Naive thymus-derived CD4-positive, alpha-beta T cell (primary cell): ENCODE results near the gene ASCL3. TPM values are rescaled to one million over a fixed set of nuclear protein-coding genes. Genes with fewer than 3 reads are reported as not detected.

Experiments used
- ATAC-seq: fragments of 150-1000 bp; cut with Tn5 transposase; 2 replicates; pipeline ENCODE4 v1.10.0; 2021; ENCODE audit warnings: mild to moderate bottlenecking, moderate library complexity
- CTCF ChIA-PET: fragments of 350-600 bp; sonication (Branson Sonifier 250); formaldehyde crosslinking; loops from one replicate; lab custom pipeline; 2021; ENCODE audit warnings: antibody characterized with exemption; lab: Charles Lee
- POLR2A ChIA-PET: fragments of 350-600 bp; sonication (Branson Sonifier 250); formaldehyde crosslinking; loops from one replicate; lab custom pipeline; 2021; ENCODE audit warnings: antibody characterized with exemption, inconsistent platforms; lab: Charles Lee
- DNase-seq, 9 donors: peaks; one replicate each; pipeline versions ENCODE4 v3.0.0 to v3.0.0-alpha.2; 2020 to 2022; ENCODE audit warnings: mixed read lengths in 1 of 9
- H3K27ac ChIP-seq: one replicate; pipeline ENCODE4 v1.7.0; 2013; ENCODE audit warnings: mild to moderate bottlenecking, low read depth, low read length, moderate library complexity
- H3K27me3 ChIP-seq, 2 donors: one replicate each; pipeline ENCODE4 v1.7.0; 2013; ENCODE audit warnings: low read length in 2 of 2, mild to moderate bottlenecking in 2 of 2, moderate library complexity in 2 of 2; ENCODE audit not compliant: control insufficient read depth in 2 of 2, insufficient read depth in 2 of 2
- H3K36me3 ChIP-seq, 3 experiments: 1 replicate in 2 of 3; 2 replicates in 1 of 3; pipeline ENCODE4 v1.7.0; 2013; ENCODE audit warnings: low read length in 3 of 3, mild to moderate bottlenecking in 3 of 3, moderate library complexity in 1 of 3; ENCODE audit not compliant: insufficient read depth in 3 of 3, control insufficient read depth in 2 of 3
- H3K4me1 ChIP-seq, 2 donors: one replicate each; pipeline ENCODE4 v1.7.0; 2013; ENCODE audit warnings: low read length in 2 of 2, mild to moderate bottlenecking in 2 of 2, moderate library complexity in 1 of 2; ENCODE audit not compliant: control insufficient read depth in 2 of 2, insufficient read depth in 2 of 2
- H3K4me3 ChIP-seq: 2 replicates; pipeline ENCODE4 v1.7.0; 2013; ENCODE audit warnings: mild to moderate bottlenecking, low read length
- H3K9me3 ChIP-seq, 3 experiments: 1 replicate in 2 of 3; 2 replicates in 1 of 3; pipeline ENCODE4 v1.7.0; 2013; ENCODE audit warnings: low read length in 3 of 3; ENCODE audit not compliant: control insufficient read depth in 2 of 3
- H3K27ac Mint-ChIP-seq, 9 donors: one replicate each; pipeline ENCODE4 v1.8.0; 2020 to 2022; ENCODE audit warnings: mixed read lengths in 9 of 9, mild to moderate bottlenecking in 8 of 9, moderate library complexity in 5 of 9, inconsistent platforms in 2 of 9
- H3K27me3 Mint-ChIP-seq, 5 donors: one replicate each; pipeline ENCODE4 v1.8.0; 2021 to 2022; ENCODE audit warnings: mixed read lengths in 5 of 5, mild to moderate bottlenecking in 1 of 5
- H3K36me3 Mint-ChIP-seq, 5 donors: one replicate each; pipeline ENCODE4 v1.8.0; 2020 to 2022; ENCODE audit warnings: mixed read lengths in 5 of 5, mild to moderate bottlenecking in 3 of 5, inconsistent platforms in 1 of 5
- H3K4me1 Mint-ChIP-seq, 7 donors: one replicate each; pipeline ENCODE4 v1.8.0; 2020 to 2022; ENCODE audit warnings: mixed read lengths in 7 of 7, mild to moderate bottlenecking in 3 of 7, inconsistent platforms in 1 of 7
- H3K4me3 Mint-ChIP-seq, 10 donors: one replicate each; pipeline ENCODE4 v1.8.0; 2020 to 2022; ENCODE audit warnings: mild to moderate bottlenecking in 10 of 10, mixed read lengths in 10 of 10, moderate library complexity in 6 of 10, inconsistent platforms in 2 of 10
- H3K9me3 Mint-ChIP-seq, 11 donors: one replicate each; pipeline ENCODE4 v1.8.0; 2020 to 2022; ENCODE audit warnings: mixed read lengths in 11 of 11, mild to moderate bottlenecking in 4 of 11, inconsistent platforms in 1 of 11, moderate library complexity in 1 of 11
- intact Hi-C, 2 donors: fragments of 100-400 bp; cut with micrococcal nuclease; formaldehyde crosslinking; loops; one replicate each; pipeline ENCODE4 v1.15.1; 2023
- polyA plus RNA-seq, 2 donors: library from polyadenylated mRNA; unstranded; fragments of 300-500 nt; fragmentation: Illumina TruSeq; gene quantifications; one replicate each; pipeline ENCODE4 v1.2.3, GENCODE V29; 2021
- total RNA-seq, 6 experiments: library from RNA in 5 of 6; stranded (reverse) in 5 of 6; gene quantifications; 1 replicate in 5 of 6; 2 replicates in 1 of 6; pipeline ENCODE4 v1.2.3 and lab custom pipeline; 2021 to 2026

The ASCL3 gene
- total and polyA plus RNA-seq, 7 experiments from 2014 or later, result not detected

GRCh38 chr11:8928205-8928604 is 14.6 kb downstream of the ASCL3 start:
- H3K27me3 ChIP-seq, result no peaks in the 10 kb centered on the region
- no peaks in the 10 kb centered on the region for H3K36me3 ChIP-seq
- DNase-seq, result no peak
- no peak overlapping the region for H3K4me3 ChIP-seq
- H3K9me3 Mint-ChIP-seq, result peaks cover 0 to 3% (median 0%) of the 10 kb centered on the region in 11 donors
- no peak overlapping the region for H3K27ac Mint-ChIP-seq
- intact Hi-C loops, result no loop called here
- H3K4me1 Mint-ChIP-seq, result no peaks in the 10 kb centered on the region
- no peaks in the 10 kb centered on the region for H3K27me3 Mint-ChIP-seq
- CTCF ChIA-PET, result no interaction called here
- H3K4me1 ChIP-seq, result no peaks in the 10 kb centered on the region
- no peak overlapping the region for H3K4me3 Mint-ChIP-seq
- H3K36me3 Mint-ChIP-seq, result no peaks in the 10 kb centered on the region
- H3K27ac ChIP-seq, result no peak overlapping the region
- H3K9me3 ChIP-seq, result no peaks in the 10 kb centered on the region
- POLR2A ChIA-PET, result no interaction called here
- no peak for ATAC-seq

DNA sequence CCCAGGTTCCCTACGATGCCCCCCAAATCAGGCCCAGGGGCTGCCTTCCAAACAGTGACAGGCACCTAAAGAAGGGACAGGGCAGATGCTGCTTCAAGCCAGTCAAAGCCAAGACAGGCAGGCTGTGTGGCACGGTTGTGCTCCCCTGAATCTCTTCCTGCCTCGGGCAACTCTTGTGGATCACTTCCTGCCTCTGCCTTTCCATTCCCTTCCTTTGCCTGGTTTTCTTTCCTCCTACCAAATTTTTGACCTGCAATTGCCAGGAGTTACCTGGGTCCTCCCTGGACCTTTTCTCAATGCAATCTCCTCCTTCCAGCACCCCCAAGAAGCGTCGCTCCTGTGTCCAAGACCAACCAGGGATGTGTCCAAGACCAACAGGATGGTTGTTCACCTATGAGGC is 15.6 kb downstream of the ASCL3 start:
- no peaks in the 10 kb centered on the region for H3K4me1 ChIP-seq
- no peak for DNase-seq
- Mint-ChIP-seq H3K4me3 (no peak overlapping the region), H3K9me3 (peaks cover 0 to 3% (median 0%) of the 10 kb centered on the region in 11 donors), H3K27ac (no peak overlapping the region), H3K4me1 (no peaks in the 10 kb centered on the region), H3K27me3 (no peaks in the 10 kb centered on the region), H3K36me3 (peaks cover 0 to 7% (median 0%) of the 10 kb centered on the region in 5 donors)
- intact Hi-C loops, result no loop called here
- H3K9me3 ChIP-seq, result no peaks in the 10 kb centered on the region
- ChIA-PET POLR2A (no interaction called here), CTCF (interaction anchor here (0.6 kb wide), 1 partner anchor 36 kb away, joined by 3 read pairs; no protein-coding TSS in a partner anchor)
- no peak overlapping the region for H3K4me3 ChIP-seq
- H3K36me3 ChIP-seq, result no peaks in the 10 kb centered on the region
- no peak overlapping the region for H3K27ac ChIP-seq
- H3K27me3 ChIP-seq, result no peaks in the 10 kb centered on the region
- ATAC-seq, result no peak

- no peaks in the 10 kb centered on the region for H3K27me3 Mint-ChIP-seq
- ATAC-seq (no peak), DNase-seq (no peak)
- H3K27me3 ChIP-seq, result no peaks in the 10 kb centered on the region
- H3K9me3 ChIP-seq, result no peaks in the 10 kb centered on the region
- H3K4me3 Mint-ChIP-seq, result no peak overlapping the region
- ChIA-PET POLR2A (no interaction called here), CTCF (interaction anchor here (0.6 to 1.0 kb wide), 2 partner anchors 12 to 37 kb away, joined by 3 read pairs; no protein-coding TSS in a partner anchor)
- no peaks in the 10 kb centered on the region for H3K4me1 Mint-ChIP-seq
- intact Hi-C loops, result no loop called here
- H3K27ac ChIP-seq, result no peak overlapping the region
- peaks cover 0 to 16% (median 3%) of the 10 kb centered on the region in 5 donors for H3K36me3 Mint-ChIP-seq
- no peak overlapping the region for H3K27ac Mint-ChIP-seq
- no peak overlapping the region for H3K4me3 ChIP-seq
- H3K9me3 Mint-ChIP-seq, result peaks cover 0 to 2% (median 0%) of the 10 kb centered on the region in 11 donors
- H3K4me1 ChIP-seq, result no peaks in the 10 kb centered on the region
- peaks cover 0 to 7% (median 0%) of the 10 kb centered on the region in 3 experiments for H3K36me3 ChIP-seq
Measured at GRCh38 chr11:8926236-8926635, 16.6 kb downstream of the ASCL3 start.

- no peak overlapping the region for H3K4me3 Mint-ChIP-seq
- ChIA-PET CTCF (no interaction called here), POLR2A (interaction anchor here (1.1 kb wide), 1 partner anchor 39 kb away, joined by 3 read pairs; the partner anchor contains the start of gene TMEM9B)
- Histone ChIP-seq H3K9me3 (no peaks in the 10 kb centered on the region), H3K27me3 (no peaks in the 10 kb centered on the region), H3K27ac (no peak overlapping the region), H3K36me3 (peaks cover 0 to 9% (median 0%) of the 10 kb centered on the region in 3 experiments), H3K4me3 (no peak overlapping the region), H3K4me1 (no peaks in the 10 kb centered on the region)
- peaks cover 0 to 18% (median 3%) of the 10 kb centered on the region in 5 donors for H3K36me3 Mint-ChIP-seq
- H3K4me1 Mint-ChIP-seq, result no peaks in the 10 kb centered on the region
- no peak for DNase-seq
- H3K27me3 Mint-ChIP-seq, result no peaks in the 10 kb centered on the region
- no peak overlapping the region for H3K27ac Mint-ChIP-seq
- ATAC-seq, result no peak
- intact Hi-C loops, result no loop called here
- peaks cover 0 to 1% (median 0%) of the 10 kb centered on the region in 11 donors for H3K9me3 Mint-ChIP-seq
Measured at GRCh38 chr11:8925711-8926110, 17.1 kb downstream of the ASCL3 start.

GRCh38 chr11:8922691-8923090 is 20.1 kb downstream of the ASCL3 start:
- DNase-seq, result no peak
- H3K36me3 Mint-ChIP-seq, result peaks cover 0 to 24% (median 4%) of the 10 kb centered on the region in 5 donors
- no peaks in the 10 kb centered on the region for H3K9me3 Mint-ChIP-seq
- no peaks in the 10 kb centered on the region for H3K4me1 Mint-ChIP-seq
- no peaks in the 10 kb centered on the region for H3K27me3 ChIP-seq
- H3K27ac Mint-ChIP-seq, result no peak overlapping the region
- H3K4me3 ChIP-seq, result no peak overlapping the region
- intact Hi-C loops, result no loop called here
- H3K9me3 ChIP-seq, result no peaks in the 10 kb centered on the region
- H3K4me3 Mint-ChIP-seq, result no peak overlapping the region
- H3K4me1 ChIP-seq, result no peaks in the 10 kb centered on the region
- ChIA-PET POLR2A (no interaction called here), CTCF (interaction anchor here (1.2 kb wide), 1 partner anchor 9 kb away, joined by 3 read pairs; no protein-coding TSS in a partner anchor)
- H3K27ac ChIP-seq, result no peak overlapping the region
- no peak for ATAC-seq
- no peaks in the 10 kb centered on the region for H3K27me3 Mint-ChIP-seq
- H3K36me3 ChIP-seq, result peaks cover 0 to 27% (median 0%) of the 10 kb centered on the region in 3 experiments

DNA sequence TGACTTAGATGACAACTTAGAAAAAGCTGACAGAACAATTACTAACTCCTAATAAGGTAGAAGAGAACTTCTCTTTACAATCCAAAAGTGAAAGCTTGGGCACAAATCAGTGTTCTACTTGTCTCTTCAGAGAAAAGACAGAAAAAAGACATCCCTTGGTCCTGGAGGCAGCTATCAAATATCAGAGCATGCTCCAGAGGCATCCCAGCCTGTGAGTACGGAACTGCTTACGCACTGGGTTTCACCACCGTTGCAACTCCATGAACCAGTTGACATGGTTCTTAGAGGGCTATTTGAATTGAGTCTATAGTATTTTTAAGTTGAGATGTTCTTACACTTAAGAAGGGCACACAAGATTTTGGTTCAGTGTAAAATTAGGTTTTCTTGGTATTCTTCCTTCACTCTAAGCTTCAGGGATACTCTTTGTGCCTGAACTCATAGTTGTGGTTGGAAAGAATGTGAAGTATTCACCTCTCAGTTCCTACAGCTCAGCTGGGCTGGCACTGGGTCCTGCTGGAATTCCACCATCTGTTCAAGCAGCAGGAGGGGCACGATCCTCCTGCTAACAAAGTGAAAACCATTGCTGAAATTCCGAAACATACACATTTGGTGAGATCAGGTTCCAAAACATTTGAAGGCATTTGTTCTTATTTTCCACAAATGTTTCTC is 25.5 kb downstream of the ASCL3 start:
- Histone ChIP-seq H3K27me3 (no peaks in the 10 kb centered on the region), H3K27ac (no peak overlapping the region), H3K4me1 (peaks cover 0 to 4% of the 10 kb centered on the region in 2 donors), H3K4me3 (no peak overlapping the region), H3K9me3 (no peaks in the 10 kb centered on the region), H3K36me3 (peaks cover 0 to 27% (median 0%) of the 10 kb centered on the region in 3 experiments)
- DNase-seq (no peak), ATAC-seq (no peak)
- ChIA-PET POLR2A (no interaction called here), CTCF (no interaction called here)
- Mint-ChIP-seq H3K9me3 (no peaks in the 10 kb centered on the region), H3K4me3 (no peak overlapping the region), H3K36me3 (peaks cover 0 to 17% (median 4%) of the 10 kb centered on the region in 5 donors), H3K27ac (no peak overlapping the region), H3K4me1 (peaks cover 15 to 23% (median 20%) of the 10 kb centered on the region in 7 donors), H3K27me3 (no peaks in the 10 kb centered on the region)
- intact Hi-C loops, result loop anchor here in 1 of 2 donors (10.0 kb wide), 1 partner anchor 102 kb away; a partner anchor contains a TSS
